KG1 (cell line): ENCODE measurements around the gene MIPEP.

Experiments used
- DNase-seq: peaks from one replicate; lab custom pipeline; 2025; lab: John Stamatoyannopoulos, UW

Gene MIPEP

DNA sequence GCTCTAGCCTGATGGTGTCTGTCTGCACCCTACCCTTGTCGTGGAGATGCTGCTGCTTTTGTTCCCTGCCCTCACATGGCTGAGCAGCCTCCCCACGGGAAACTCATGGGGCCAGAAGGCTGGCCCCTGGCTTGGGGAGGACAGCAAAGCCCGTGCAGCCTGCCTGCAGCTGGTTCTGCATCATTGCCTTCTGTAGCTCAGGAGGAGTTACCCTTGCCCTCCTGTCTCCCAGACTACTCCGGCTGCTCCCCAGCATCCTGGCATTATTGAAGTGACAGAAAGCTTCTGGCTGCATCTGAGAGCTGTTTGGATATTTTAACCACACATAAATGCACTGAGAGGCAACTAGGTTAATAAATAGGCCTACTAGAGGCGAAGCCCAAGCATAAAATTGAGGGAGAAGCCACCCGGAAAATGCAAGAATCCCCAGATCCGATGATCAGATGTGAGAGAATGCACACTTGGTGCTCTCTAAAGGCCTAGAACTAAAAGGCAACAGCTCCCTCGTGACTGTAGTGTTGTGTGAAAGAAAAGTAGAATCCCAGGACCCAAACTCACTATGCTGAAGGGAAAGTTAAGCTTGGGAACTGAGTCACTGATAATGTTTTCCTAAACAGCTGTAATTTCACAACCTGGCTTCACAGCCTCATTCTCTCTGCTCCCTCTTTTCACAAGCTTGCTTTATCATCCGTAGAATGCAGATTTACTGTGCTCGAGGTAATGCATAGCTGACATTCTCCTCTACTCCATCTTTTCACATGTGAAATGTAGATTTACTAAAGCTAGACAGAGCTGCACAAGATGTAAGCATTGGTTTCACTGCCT is 208.1 kb downstream of the MIPEP start:
- DNase-seq = no peak
